Left kidney (tissue), 2 donors: ENCODE results near the gene SGPL1. TPM values are rescaled to one million over a fixed set of nuclear protein-coding genes. Genes with fewer than 3 reads are reported as not detected.

Source experiments
- DNase-seq: peaks from one replicate; pipeline ENCODE4 v3.0.0-alpha.2; 2013
- polyA plus RNA-seq: library from polyadenylated mRNA; unstranded; fragments of 120-200 nt; gene quantifications from one replicate; pipeline ENCODE4 v1.2.1, GENCODE V29; 2013; ENCODE audit not compliant: insufficient read length

Gene SGPL1
- polyA plus RNA-seq, 1 donor = 78.4 TPM

GRCh38 chr10:70809011-70809611, 6.6 kb upstream of the SGPL1 start:
- no peak for DNase-seq

DNA sequence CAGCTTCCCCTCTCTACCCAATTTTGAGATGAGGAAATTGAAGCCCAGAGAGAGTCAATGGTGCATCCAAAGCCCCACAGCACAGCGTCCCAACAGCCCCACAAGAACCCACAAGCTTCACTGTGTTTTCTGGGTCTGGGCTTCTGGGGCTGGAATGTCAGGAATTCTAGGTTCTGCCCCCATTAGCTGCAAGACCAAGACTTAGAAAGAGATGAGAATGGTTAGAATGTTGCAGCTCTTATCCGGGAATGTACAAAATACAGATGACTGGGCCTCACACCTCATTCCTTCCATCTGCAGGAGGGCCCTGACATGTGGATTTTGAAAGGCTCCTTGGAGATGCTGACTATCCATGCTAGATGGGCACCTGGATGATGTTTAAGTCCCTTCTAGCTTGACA, 6.0 kb upstream of the SGPL1 start:
- DNase-seq = no peak

GRCh38 chr10:70810967-70811366, 4.8 kb upstream of the SGPL1 start:
- DNase-seq = no peak

GRCh38 chr10:70811881-70812280, 3.9 kb upstream of the SGPL1 start:
- no peak for DNase-seq

GRCh38 chr10:70812814-70813213, 2.9 kb upstream of the SGPL1 start:
- no peak for DNase-seq

- DNase-seq = no peak
Observed at GRCh38 chr10:70814126-70814525, 1.6 kb upstream of the SGPL1 start.

GRCh38 chr10:70816220-70816894, 609 bp downstream of the SGPL1 start:
- DNase-seq = peak; percentile 86

GRCh38 chr10:70820976-70821750, 5.4 kb downstream of the SGPL1 start:
- no peak for DNase-seq

DNA sequence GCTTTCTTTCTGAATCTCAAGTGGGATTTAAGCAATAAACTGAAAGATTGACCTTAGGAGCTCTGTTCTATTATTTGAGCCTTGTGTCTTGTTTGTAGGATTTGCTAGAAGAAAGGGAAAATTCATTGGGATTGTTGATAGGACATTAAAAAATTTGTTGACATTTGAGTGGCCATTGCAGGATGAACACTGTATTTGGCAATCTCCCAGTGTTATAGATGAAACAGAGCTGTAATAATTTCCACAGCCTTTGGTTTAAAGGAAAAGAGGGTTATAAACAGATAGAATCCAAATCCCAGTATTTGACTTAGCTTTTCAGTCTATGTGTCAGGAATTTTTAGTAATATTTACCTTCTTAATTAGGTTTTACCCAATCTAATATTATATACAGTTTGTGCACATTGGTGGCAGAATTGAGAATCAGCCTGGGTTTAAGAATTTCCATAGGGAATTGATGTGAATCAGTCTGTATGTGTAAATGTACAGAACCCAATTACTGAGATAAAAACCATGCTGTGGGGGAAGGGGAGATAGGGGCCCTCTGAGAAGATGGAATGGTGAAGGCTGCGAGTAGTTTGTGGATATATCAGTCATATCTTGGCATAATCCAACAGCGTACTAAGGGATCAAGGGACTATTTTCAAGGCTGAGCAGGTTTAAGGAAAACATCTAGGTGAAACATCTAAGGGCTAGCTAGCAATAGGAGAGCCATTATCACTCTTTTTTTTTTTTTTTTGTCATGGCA, 6.5 kb downstream of the SGPL1 start:
- DNase-seq = no peak

GRCh38 chr10:70827086-70827757, 11.5 kb downstream of the SGPL1 start:
- no peak for DNase-seq

DNA sequence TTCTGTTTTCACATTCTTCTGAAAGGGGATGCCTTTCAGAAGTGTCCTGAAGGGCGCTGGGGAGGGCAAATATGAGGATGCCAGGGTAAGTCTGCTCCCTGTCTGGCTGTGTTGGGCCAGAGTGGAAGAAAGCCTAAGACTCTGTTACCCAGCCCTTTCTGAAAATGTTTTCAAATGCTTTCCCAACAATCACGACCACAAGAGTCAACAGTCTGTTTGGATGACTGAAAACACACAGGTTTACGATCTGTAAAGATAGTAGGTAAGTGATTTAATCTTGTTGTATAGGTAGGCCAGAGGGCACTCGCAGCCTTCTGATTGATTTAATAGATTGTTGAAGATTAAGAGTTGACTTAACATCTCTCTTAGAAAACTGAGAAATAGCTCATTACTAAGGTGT, 13.2 kb downstream of the SGPL1 start:
- no peak for DNase-seq

- no peak for DNase-seq
Observed at GRCh38 chr10:70829543-70829942, 13.8 kb downstream of the SGPL1 start.

DNA sequence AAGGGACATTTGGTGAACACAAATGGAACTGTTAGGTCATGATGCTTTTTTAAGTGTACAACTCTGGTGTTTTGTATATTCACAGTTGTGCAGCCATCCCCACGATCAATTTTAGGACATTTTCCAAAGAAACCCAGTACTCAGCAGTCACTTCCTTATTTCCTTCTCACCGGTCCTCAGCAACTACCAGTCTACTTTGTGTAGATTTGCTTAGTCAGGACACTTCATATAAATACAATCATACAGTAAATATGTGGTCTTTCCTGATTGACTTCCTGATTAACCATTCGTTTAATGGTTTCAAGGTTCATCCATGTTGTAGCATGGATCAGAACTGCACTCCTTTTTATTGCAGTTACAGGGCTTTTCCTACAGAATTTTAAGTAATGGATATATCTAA, 14.4 kb downstream of the SGPL1 start:
- DNase-seq = no peak

DNA sequence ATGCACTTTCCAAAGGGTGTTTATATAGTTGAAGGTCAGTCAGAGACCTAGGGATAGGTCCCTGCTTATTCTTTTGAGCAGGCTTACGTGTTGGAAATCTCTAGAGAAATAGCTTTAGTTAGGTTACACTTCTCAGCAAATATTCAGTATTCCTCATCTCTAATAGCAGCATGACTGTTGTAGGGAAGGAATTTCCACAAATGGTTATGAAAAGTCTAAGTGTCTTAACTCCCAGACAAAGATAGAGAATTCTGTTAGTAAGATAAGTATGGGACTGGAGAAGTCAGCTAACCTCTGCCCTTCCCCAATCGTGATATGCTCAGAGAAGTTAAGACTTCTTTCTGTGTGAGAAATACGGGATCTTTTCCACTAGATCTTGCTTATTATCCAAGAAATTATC, 16.5 kb downstream of the SGPL1 start:
- DNase-seq = no peak

- no peak for DNase-seq
Observed at GRCh38 chr10:70832852-70833528, 17.2 kb downstream of the SGPL1 start.

DNA sequence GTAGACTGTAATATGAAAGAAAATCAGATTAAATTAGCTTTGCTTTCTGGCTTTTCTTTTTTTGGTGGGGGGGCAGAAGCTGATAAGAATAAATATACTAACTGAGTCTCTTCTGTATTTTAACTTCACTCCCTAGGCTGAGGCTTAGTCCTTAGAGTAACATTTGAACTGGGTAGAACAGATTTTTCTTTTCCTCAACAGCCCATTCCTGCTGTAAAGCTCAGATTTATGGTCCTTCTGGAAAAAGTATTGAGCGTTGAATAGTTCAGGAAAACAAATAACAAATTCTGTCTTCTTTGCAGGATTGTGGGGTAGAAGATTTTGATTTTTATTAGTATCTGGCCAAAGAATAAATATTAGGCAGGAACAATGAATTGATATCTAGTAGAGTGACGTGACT, 17.9 kb downstream of the SGPL1 start:
- no peak for DNase-seq

DNA sequence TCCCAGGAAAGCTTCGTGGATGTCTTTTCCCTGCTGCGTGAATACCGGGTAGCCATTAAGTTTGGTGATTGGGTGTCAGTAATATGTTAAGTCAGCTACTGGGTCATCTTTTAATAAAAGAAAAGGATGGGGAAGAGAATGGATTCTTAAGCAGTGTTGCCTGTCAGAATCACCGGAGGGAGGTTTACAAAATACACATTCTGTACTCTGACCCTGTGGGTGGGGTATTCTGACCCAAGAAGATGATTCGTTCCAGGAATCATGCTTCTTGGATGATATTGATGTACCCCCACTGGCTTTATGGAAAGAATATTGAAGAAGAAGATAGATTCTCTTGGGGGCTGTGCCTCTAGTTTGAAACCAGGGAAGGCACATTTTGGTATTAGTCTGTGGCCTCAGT, 18.3 kb downstream of the SGPL1 start:
- no peak for DNase-seq

DNA sequence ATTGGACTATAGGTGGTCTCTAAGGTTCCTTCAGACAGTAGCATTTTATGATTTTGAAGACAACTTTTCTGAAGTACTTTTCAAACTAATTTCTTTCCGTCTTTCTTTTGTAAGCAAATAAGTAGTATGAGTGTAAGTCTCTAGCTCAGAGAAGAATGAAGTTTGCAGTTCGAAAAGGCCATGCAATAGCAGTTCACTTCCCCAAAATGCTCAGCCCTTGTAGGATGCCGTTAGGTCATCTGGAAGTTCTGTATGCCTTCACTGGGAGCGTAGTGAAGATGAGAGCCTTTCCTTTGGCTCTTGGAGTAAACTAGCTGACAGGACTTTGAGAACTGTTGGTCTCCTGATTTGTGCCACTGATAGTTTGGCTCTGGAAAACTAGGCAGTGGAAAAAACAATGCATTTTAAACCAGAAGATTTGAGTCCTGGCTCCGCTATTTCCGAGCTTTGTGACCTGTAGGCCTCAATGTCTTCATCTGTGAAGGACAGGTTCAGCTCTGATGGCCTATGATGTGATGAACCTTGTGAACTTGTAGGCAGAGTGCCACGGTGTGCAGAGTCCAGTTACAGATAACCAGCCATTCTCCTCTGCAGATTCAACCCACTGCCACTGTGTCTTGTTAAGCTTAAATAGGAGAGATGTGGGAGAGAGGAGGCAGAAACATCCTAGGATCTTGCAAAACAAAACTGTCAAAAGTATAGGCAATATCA, 18.8 kb downstream of the SGPL1 start:
- no peak for DNase-seq

GRCh38 chr10:70836319-70836718, 20.6 kb downstream of the SGPL1 start:
- no peak for DNase-seq

- DNase-seq = no peak
Observed at GRCh38 chr10:70837660-70838059, 21.9 kb downstream of the SGPL1 start.

DNA sequence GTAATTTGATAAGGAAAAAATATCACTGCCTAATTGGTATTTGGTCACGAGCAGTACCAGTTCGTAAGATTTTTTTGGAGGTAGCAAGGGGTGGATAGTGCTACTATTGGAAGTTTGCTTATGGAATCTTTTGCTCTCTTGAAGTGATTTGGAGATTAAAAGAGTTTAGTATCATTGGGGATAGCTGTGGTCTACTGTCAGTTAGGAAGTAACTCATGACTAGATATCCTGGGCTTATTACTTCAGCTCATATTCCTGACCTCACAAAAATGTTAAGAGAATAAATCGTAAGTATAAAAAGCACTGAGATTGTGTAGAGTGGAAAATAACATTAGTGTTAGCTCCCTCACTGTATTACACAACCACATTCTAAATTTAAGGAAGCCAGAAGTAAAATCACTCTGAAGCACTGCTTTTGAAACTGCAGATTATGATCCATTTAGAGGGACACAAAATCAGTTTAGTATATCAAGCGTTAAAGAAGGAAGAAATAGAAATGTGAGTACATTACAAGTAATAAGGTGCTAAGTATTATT, 22.6 kb downstream of the SGPL1 start:
- no peak for DNase-seq
